PC-3 (cell line): Measurements from ENCODE around the gene ANKZF1. TPM values are rescaled to one million over a fixed set of nuclear protein-coding genes. Genes with fewer than 3 reads are reported as not detected.

Experiments used
- ATAC-seq: fragments of 200-7000 bp; cut with Tn5 transposase; 2 replicates; pipeline ENCODE4 v1.9.1; 2020; ENCODE audit warnings: mild to moderate bottlenecking, moderate library complexity
- BruUV-seq: library from RNA; stranded (reverse); fragments of 400-500 nt; replicated peaks from 2 replicates; lab custom pipeline; 2021; lab: Mats Ljungman, UMichigan
- CTCF ChIA-PET: fragments of 300-600 bp; sonication (Branson Sonifier 250); formaldehyde crosslinking; loops from one replicate; lab custom pipeline; 2022; ENCODE audit warnings: antibody characterized with exemption; lab: Charles Lee
- POLR2A ChIA-PET: fragments of 300-600 bp; sonication (Branson Sonifier 250); formaldehyde crosslinking; loops from one replicate; lab custom pipeline; 2022; ENCODE audit warnings: antibody characterized with exemption; ENCODE audit not compliant: unreplicated experiment; lab: Charles Lee
- DNase-seq: peaks from one replicate; pipeline ENCODE4 v3.0.0-alpha.2; 2015
- H2AFZ ChIP-seq: fragments of 300-600 bp; sonication (generic); 2 replicates; pipeline ENCODE4 v1.6.0; 2016; ENCODE audit warnings: antibody characterized with exemption, low read length
- H3F3A ChIP-seq: fragments of 300-600 bp; sonication (generic); one replicate; pipeline ENCODE4 v1.6.0; 2017; ENCODE audit warnings: antibody characterized with exemption, low read length, control low read depth, mild to moderate bottlenecking; ENCODE audit not compliant: unreplicated experiment
- H3K27ac ChIP-seq: fragments of 300-600 bp; sonication (generic); 2 replicates; pipeline ENCODE4 v1.5.1; 2016; ENCODE audit warnings: mild to moderate bottlenecking, low read length
- H3K27me3 ChIP-seq: fragments of 300-600 bp; sonication (generic); 2 replicates; pipeline ENCODE4 v1.6.1; 2016; ENCODE audit warnings: low read length, mixed read lengths
- H3K36me3 ChIP-seq: fragments of 300-600 bp; sonication (generic); 2 replicates; pipeline ENCODE4 v1.6.1; 2016; ENCODE audit warnings: low read depth, mixed run types, low read length, mixed read lengths
- H3K4me1 ChIP-seq: fragments of 300-600 bp; sonication (generic); 2 replicates; pipeline ENCODE4 v1.5.1; 2016; ENCODE audit warnings: low read length; ENCODE audit not compliant: insufficient read depth
- H3K4me2 ChIP-seq: fragments of 300-600 bp; sonication (generic); 2 replicates; pipeline ENCODE4 v1.6.0; 2016; ENCODE audit warnings: low read length
- H3K4me3 ChIP-seq: fragments of 300-600 bp; sonication (generic); 2 replicates; pipeline ENCODE4 v1.5.1; 2016; ENCODE audit warnings: mild to moderate bottlenecking, low read length, mixed read lengths
- H3K79me2 ChIP-seq: fragments of 300-600 bp; sonication (generic); 2 replicates; pipeline ENCODE4 v1.6.1; 2017; ENCODE audit warnings: low read length, mixed read lengths
- H3K9ac ChIP-seq: fragments of 300-600 bp; sonication (generic); 2 replicates; pipeline ENCODE4 v1.6.0; 2016; ENCODE audit warnings: mild to moderate bottlenecking, low read length
- H3K9me2 ChIP-seq: fragments of 300-600 bp; sonication (generic); replicated peaks from 2 replicates; pipeline ENCODE4 v1.6.1; 2016; ENCODE audit warnings: mixed run types, low read length, mixed read lengths
- H3K9me3 ChIP-seq: fragments of 300-600 bp; sonication (generic); 2 replicates; pipeline ENCODE4 v1.6.1; 2016; ENCODE audit warnings: low read length, mixed read lengths
- H4K20me1 ChIP-seq: fragments of 300-600 bp; sonication (generic); 2 replicates; pipeline ENCODE4 v1.6.1; 2016; ENCODE audit warnings: low read length, mixed read lengths
- EZH2 ChIP-seq: fragments of 300-600 bp; sonication (generic); IDR thresholded peaks from one replicate; pipeline ENCODE4 v1.6.1; 2017; ENCODE audit warnings: antibody characterized with exemption, mild to moderate bottlenecking, low read length; ENCODE audit not compliant: unreplicated experiment
- EZH2phosphoT487 ChIP-seq: fragments of 300-600 bp; sonication (generic); IDR thresholded peaks from 2 replicates; pipeline ENCODE4 v1.6.1; 2018; ENCODE audit warnings: mild to moderate bottlenecking, antibody characterized with exemption, low read length, borderline replicate concordance
- intact Hi-C: fragments of 100-400 bp; cut with micrococcal nuclease; formaldehyde crosslinking; loops from 2 replicates; pipeline ENCODE4 v1.9.0; 2023
- total RNA-seq: library from RNA; depleted of rRNA; stranded (reverse); fragments of >200 nt; gene quantifications from 2 replicates; pipeline ENCODE4 v1.2.3, GENCODE V29; 2014
- TF ChIP-seq, protein P1 (sequence below): fragments of 300-600 bp; sonication (generic); conservative IDR thresholded peaks from 2 replicates; pipeline ENCODE4 v1.5.1; 2017; ENCODE audit warnings: antibody characterized with exemption, low read depth, mild to moderate bottlenecking, low read length

The ANKZF1 gene
- total RNA-seq, 1 experiment from 2014 or later: 67.9 TPM

DNA sequence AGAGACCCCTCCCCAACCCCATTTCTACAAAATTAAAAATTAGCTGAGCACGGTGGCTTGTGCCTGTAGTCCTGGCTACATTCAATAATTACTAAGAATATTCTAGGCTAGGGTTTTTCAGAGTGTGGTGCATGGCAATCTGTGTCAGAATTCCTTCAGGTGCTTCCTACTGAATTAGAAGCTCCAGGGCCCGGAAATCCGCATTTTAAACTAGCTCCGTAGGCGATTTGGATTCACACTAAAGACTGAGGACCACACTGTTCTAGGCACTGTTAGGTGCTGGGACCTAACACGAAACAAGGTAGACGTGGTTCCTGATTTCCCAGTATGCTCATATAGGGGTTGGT, 23.7 kb upstream of the ANKZF1 start:
- Histone ChIP-seq H3K4me3 (peak overlapping the region; percentile 66), H3K4me2 (peak overlapping the region; percentile 96), H2AFZ (peak overlapping the region; percentile 66), H3K27me3 (no peaks in the 10 kb centered on the region), H3K79me2 (peaks cover 5% of the 10 kb centered on the region; the same call in 1 of the 2 replicates), H3F3A (no peaks in the 10 kb centered on the region), H3K9ac (peak overlapping the region; percentile 56), H4K20me1 (no peaks in the 10 kb centered on the region), H3K9me3 (no peaks in the 10 kb centered on the region), H3K27ac (peak overlapping the region; percentile 4), H3K4me1 (peaks cover 20% of the 10 kb centered on the region), H3K36me3 (no peaks in the 10 kb centered on the region), H3K9me2 (no peaks in the 10 kb centered on the region)
- intact Hi-C loops: loop anchor here (1.0 kb wide), 1 partner anchor 29 kb away; no protein-coding TSS in a partner anchor
- ATAC-seq (no peak), DNase-seq (no peak)
- ChIA-PET CTCF (interaction anchor here (0.6 kb wide), 1 partner anchor 335 kb away, joined by 3 read pairs; no protein-coding TSS in a partner anchor), POLR2A (interaction anchor here (0.6 to 1.1 kb wide), 3 partner anchors 24 to 48 kb away, joined by 3 to 4 read pairs (median 3); partner anchors contain the start of genes ANKZF1, ATG9A and TUBA4A)
- TF ChIP-seq EZH2 (no peak), EZH2phosphoT487 (no peak)
- TF ChIP-seq, protein P1, sequence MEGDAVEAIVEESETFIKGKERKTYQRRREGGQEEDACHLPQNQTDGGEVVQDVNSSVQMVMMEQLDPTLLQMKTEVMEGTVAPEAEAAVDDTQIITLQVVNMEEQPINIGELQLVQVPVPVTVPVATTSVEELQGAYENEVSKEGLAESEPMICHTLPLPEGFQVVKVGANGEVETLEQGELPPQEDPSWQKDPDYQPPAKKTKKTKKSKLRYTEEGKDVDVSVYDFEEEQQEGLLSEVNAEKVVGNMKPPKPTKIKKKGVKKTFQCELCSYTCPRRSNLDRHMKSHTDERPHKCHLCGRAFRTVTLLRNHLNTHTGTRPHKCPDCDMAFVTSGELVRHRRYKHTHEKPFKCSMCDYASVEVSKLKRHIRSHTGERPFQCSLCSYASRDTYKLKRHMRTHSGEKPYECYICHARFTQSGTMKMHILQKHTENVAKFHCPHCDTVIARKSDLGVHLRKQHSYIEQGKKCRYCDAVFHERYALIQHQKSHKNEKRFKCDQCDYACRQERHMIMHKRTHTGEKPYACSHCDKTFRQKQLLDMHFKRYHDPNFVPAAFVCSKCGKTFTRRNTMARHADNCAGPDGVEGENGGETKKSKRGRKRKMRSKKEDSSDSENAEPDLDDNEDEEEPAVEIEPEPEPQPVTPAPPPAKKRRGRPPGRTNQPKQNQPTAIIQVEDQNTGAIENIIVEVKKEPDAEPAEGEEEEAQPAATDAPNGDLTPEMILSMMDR: no peak
- BruUV-seq: TSS peak; percentile 86

GRCh38 chr2:219206328-219207133, 23.1 kb upstream of the ANKZF1 start, which contains the start of gene ZFAND2B:
Gene ZFAND2B, plus strand, starts transcription at chr2:219206782. Its CDS starts 206 bp downstream, at chr2:219206988.
- CTCF ChIA-PET: interaction anchor here (0.6 to 0.8 kb wide), 2 partner anchors 23 to 89 kb away, joined by 3 to 6 read pairs; partner anchors contain the start of genes ANKZF1 and ATG9A
- H3K27me3 ChIP-seq: no peaks in the 10 kb centered on the region
- ATAC-seq (peak; percentile 93), DNase-seq (peak; percentile 97)
- H3K4me1 ChIP-seq: peaks cover 20% of the 10 kb centered on the region
- peak within 1 kb of the TSS; percentile 96 for H3K4me2 ChIP-seq
- no peaks in the 10 kb centered on the region; the same call in 1 of the 2 replicates for H3K36me3 ChIP-seq
- TF ChIP-seq EZH2phosphoT487: no peak
- TF ChIP-seq, protein P1: no peak
- no peak for TF ChIP-seq EZH2
- no peaks in the 10 kb centered on the region for H3K9me3 ChIP-seq
- peaks cover 5% of the 10 kb centered on the region; the same call in 1 of the 2 replicates for H3K79me2 ChIP-seq
- no peaks in the 10 kb centered on the region for H4K20me1 ChIP-seq
- BruUV-seq: no TSS peak
- H3K9ac ChIP-seq: peak within 1 kb of the TSS; percentile 56
- POLR2A ChIA-PET: interaction anchor here (0.6 to 1.1 kb wide), 5 partner anchors 11 to 68 kb away, joined by 3 to 4 read pairs (median 3); partner anchors contain the start of genes ANKZF1, ATG9A and TUBA4A
- H3F3A ChIP-seq: no peaks in the 10 kb centered on the region
- no peaks in the 10 kb centered on the region for H3K9me2 ChIP-seq
- peak within 1 kb of the TSS; percentile 66 for H3K4me3 ChIP-seq
- peak within 1 kb of the TSS; percentile 69 for H3K27ac ChIP-seq
- intact Hi-C loops: loop anchor here (1.0 kb wide), 3 partner anchors 11 to 46 kb away; partner anchors contain the start of gene NHEJ1
- H2AFZ ChIP-seq: peak within 1 kb of the TSS; percentile 66
